ENCODE results near the gene DLG2.
A peak's percentile ranks its signal among the peaks of the same experiment; 100 is the strongest.

The DLG2 gene

DNA sequence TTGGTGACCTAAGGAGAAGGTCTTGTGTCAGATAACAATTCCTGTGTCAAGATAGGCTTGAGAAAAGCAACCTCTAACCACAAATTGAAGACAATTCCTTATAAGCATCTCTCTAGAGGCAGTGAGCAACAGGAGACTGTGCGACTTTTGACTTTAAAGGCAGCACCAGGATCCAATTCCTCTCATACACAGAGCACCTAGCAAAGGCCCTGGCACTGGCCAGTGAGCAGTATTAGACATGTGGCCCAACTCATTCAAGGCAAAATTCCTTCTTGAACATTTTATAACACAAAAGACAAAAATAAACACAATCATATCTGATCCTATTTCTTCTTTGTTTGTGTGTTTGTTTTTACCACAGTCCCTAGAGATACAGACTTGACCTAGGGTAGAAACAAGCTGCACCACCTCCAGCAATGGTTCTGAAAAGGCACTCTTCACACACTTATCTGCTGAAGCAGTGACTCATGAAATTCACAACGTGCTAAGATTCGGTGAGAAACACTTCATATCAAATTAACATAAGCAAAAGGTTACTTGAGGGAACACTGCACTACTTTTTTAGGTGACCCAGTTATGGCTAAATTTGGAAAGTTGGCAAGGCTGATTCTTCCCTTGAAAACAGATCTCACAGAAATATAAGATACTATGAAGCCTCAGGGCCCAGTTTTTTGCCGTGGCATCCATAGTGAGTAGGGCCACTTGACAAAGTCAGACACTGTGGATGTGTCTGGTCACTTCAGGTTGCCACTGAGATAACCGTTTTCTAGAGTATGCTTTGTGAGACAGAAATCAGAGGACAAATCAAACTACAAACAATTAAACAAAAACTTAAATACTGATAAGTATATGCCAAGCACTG, 1018.9 kb downstream of the DLG2 start:
- DNase-seq, result no peak

DNA sequence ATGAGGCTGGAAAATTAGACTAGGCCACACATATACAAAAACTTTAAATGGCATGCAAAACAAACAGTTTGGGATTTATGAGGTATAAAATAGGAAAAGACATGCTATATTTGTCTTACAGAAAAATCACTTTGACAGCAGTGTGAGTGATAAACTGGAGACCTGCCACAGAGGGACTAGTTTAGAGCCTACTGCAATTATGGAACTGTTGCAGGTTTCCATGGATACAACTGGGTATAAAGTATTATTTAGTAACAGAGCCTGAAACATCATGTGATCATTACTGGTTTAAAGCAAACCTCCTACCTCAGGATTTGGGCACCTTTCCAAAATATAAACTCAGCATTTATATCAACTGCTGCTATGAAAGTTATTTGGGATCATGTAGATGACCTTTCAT, 1032.5 kb downstream of the DLG2 start:
- no peak for DNase-seq

DNA sequence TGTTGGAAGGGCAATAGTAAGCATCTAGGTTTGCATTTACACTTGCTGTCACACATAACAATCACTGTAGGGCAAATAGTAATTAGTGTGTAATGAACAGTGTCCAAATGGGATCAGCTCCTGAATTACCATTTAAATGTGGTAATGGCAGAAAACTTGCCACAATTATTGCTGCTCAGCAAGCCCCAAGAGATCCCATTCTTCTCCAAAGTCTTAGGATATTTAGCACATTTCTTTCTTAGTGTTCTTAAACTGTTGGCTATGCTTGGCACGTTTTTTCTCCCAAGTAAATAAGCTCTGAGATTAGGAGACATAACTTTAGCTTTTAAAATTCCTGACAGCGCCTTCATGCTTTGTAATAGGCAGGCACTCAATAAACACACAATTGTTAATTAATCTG, 1037.0 kb downstream of the DLG2 start:
- DNase-seq, result no peak

DNA sequence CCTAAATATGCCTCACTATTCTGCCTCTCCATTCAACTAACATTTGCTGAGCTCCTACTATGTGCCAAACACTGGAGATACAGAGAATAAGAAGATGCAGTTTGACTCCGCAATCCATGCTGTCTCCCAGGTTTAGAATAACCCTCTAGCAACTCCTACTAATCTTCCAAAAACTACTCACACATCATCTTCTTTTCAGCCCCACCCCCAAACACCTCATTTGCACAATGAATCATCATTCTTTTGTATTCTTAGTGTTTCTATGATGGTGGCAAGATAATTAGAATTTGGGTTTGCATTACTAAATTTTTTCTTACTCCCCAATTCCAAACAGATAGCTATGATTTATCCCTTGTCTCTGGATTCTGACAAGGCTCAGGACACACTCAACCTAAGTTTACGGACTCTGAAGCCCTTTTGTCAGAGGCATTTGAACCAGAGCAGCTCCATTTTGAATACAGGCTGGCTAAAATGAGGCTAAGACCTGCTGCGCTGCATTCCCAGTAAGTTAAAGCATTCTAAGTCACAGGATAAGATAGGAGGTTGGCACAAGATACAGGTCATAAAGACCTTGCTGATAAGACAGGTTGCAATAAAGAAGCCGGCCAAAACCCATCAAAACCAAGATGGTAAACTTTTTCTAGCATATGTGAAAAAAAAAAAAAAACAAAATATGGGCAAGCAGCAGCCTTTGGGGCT, 1038.9 kb downstream of the DLG2 start:
- DNase-seq, result no peak

DNA sequence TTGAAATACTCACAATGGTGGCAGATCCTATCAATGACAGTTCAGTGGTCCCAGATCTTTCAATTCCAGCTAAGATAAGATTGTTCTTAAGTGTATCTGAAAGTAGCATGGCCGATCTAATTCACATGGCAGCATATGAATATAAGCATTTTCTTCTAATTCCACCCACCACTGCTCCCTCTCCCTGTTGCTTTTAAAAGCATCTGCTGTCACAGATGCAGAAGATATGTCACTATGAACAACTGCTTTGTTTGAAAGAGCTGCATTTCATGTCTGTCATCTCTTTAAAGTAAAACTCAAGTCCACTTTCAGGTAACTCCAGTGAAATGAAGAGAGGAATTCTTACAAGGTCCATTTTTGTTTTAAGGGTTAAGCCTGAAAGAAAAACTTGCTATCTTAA, 1044.0 kb downstream of the DLG2 start:
- no peak for DNase-seq

DNA sequence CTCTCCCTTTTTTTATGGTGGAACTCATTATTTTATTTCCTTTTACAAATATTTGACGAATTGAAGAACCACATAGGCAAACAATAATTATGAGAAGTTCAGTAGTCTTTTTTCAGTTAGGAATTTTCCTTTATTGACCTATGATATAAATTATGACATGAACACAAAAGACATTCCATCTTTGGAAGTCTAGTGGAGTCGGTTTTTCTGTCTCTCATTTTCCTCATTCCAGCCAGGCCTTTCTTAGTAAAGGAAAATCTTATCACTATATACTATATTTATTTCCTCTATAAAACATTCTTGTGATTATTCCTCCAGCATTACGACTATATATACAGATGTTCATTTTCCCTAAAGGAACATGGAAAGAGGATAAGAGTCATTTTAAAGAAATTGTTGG, 1046.1 kb downstream of the DLG2 start:
- DNase-seq, result no peak

DNA sequence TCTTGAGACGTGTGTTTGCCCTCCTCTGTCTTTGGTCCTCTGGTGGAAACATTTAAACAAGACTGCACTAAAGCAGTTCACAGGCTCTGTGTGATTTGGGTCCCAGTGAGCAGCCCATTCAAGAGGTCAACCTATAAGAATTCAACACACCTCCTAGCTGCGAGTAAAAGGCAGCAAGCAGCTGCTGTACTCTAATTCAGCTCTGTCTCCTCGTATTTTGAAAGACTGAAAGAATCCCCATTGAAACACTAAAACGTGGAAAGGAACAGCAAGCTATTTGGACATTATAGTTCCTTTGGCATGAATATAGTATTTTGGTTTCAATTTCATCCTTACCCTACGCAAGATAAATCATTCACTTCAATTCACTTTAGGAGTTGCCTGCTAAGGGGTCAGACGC, 1046.7 kb downstream of the DLG2 start:
- DNase-seq, result no peak

DNA sequence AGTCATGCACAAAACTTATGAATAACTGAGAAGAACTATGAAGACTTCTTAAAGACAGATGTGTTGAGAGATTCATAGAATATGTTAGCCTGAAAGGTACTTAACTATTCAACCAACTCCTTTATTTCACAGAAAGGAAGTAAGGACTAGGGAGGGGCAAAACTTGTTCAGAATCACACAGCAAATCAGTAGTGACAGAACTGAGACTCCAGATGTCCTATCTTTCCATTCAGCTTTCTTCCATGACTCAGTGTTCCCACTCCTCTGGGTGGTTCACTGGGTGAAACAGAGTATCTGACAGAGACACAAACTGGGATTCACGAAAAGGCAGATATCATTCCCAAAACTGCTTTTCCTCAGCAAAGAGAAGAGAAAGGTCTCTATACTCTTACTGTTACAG, 1053.3 kb downstream of the DLG2 start:
- no peak for DNase-seq

DNA sequence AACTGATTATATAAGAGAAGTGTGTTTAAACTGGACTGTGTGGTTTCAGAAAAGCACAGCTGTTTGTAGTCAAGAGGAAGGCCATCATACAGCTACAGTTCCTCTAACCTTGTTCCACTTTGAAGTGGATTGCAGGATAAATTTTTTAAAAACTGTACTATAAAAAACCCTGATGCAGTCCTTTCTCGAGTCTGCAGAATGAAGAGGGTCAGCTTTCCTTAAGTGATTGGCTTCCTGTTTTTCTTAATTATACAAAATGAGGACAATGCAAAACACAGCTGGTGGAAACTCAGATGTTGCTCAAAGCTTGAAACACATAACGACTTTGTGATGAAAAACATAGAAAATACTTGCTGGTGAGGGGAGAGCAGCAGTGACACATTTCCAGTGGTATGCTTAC, 1060.5 kb downstream of the DLG2 start:
- no peak for DNase-seq

DNA sequence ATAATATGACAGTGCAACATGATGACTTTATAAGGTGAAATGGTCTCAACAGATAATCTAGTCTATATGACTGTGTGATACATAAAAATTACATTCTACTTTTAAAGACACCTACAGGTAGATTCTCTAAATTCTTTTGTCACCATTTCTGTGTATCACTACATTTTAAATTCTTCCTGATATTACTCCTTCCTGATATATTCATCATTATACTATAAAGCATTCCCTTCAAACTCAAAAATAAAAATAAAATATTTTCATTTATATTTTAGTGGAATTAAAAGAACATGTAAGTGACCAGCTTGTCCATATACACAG, 1062.3 kb downstream of the DLG2 start:
- no peak for DNase-seq

DNA sequence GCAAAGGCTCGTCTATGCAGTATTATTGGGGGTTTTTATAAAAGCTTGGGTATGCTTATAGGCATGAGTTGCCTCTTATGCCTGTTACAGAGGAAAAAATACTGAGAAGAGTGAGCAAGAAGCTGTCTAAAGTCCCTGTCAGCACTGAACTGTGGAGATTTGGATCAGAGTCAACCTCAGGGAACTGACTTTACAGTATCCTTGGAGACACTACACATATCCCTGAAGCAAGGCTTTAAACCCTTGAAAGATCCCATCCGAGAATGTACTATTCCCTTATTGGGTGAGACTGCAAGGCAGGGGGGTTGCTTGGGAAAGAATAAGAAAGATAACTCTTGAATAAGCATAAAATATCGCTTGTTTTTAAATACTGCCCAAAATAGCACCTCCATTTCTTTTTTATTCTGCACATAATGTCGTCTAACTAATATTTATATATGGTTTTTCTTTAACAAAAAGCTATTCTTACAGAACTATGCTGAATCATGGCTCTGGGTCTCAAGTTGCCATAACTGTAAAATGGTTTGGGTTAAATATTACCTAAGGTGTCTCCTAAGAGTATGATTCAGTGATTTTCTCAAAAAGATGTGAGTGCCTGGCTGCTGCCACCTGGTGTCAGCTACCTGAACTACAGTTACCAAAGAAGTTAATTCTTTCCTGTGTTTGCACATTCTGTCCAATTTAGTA, 1062.8 kb downstream of the DLG2 start:
- DNase-seq, result peak; percentile 5

DNA sequence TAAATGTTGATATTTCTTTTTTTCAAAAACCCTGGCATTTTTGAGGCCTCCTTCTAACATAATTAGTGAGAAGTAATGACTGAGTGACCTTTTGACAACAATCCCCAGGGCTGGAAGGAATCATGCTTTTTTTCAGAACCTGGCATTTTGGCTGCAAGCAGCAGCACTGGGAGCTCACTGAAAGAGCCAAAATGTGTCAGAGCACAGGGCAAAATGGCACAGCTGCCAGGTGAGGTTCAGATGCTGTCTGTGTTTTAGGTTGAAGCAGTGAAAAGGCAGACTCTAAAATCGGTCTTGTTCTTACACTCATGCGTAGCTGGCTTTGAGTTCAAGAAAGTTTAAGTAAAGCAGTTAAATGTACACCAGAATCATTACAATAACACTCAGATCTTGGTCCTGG, 1063.8 kb downstream of the DLG2 start:
- no peak for DNase-seq

DNA sequence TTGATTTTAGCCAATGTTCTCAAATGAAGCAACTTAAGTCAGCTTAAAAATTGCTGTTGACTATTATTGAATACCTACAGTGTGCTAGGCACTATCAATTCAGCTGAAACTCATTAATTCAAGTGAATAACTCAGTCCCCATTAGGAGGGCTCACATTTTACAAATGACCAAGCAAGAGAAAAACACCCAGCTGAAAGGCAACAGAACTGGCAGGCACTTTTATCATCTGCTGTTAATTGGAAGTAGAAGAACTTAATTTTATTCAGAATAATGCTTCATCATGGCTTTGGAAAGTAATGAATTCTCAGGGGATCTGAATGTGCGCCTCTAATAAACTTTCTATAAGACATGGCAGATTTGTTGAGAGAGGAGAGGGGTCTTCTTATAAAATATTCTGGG, 1066.9 kb downstream of the DLG2 start:
- DNase-seq, result no peak

DNA sequence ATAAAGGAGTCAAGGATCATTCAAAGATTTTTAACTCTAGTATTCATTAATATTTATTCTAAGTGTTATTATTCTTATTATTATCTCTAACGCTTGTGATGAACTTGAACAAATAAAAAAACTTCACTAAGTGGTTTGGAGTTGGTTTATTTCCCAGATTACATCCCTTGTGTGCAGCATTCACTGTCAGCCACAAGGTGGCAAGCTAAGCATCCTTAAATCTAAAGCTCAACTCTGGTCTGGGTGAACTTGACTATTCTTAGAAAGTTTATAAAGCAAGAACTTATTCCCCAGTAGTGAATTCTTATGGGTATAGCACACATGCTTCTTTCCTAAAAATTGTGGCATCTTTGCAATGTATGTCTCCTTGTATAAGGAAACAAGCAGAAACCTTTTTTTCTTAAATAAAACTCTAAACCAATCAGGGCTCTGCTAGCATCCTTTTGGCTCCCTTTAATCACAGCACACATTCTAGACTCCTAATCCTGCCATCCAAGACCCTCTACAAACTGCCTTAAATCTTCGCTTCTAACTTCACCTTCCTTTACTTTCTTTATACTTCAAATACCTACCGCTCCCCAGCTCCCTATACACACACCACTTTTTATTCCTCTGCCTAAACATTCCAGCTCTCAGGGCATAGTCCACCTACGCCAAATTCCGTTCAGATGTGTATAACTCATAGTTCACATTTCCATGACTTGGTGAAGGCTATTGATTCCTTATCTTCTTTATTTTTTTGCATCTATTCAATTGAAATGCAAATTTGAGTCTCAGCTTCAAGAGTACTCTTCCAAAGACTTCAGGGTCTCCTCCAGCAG, 1068.8 kb downstream of the DLG2 start:
- no peak for DNase-seq

DNA sequence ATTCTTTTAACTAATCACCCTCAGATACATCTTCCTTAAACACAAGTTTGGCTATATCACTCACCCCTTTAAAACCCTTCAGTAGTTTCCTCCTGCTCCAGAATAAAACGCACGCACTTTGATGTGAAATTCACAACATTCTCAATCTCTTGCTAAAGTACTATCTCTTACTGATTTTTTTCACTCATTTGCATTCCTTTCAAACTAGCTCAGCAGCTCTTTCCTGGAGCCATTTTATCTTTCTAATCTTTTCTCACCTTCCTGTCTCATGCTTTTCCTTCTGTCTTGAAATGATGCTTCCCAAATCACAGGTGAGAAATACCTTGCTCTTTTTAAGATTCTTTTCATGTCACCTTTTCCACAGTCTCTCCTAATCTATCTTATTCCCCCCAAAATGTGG, 1074.4 kb downstream of the DLG2 start:
- no peak for DNase-seq

DNA sequence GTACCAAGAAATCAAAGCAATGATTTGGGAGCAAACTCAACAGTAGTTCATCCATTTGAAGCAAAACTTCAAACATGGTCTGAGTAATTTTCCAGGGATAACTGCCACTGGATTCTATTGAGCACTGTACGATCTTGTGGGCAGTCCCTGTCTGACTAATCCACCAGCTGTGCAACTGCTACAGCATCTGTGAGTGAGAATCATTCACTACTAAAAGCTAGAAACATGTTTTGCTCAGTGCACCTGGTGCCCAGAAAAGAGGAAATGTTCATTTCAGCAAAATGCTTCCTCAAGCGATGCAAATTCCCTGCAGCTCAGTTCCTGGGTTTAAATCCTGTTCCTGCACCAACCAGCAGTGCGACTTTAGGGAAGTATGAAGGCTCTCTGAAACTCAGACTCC, 1077.9 kb downstream of the DLG2 start:
- DNase-seq, result no peak

DNA sequence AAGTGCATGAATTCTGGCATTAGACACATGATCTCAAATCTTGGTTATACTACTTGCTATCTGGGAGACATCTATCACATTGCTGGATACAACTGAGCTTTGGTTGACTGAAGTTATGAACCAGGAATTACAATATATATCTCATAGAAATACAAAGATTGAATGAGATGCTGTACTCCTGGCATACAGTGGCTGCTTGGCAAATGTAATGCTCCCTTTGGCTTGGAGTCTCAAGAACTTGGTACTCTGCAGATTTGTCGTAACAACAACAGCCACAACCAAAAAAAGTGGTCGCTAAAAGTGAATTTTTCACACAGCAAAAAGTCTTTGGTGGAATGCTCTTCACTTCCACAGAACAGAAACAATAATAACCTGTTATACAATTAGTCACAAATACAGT, 1082.6 kb downstream of the DLG2 start:
- no peak for DNase-seq

DNA sequence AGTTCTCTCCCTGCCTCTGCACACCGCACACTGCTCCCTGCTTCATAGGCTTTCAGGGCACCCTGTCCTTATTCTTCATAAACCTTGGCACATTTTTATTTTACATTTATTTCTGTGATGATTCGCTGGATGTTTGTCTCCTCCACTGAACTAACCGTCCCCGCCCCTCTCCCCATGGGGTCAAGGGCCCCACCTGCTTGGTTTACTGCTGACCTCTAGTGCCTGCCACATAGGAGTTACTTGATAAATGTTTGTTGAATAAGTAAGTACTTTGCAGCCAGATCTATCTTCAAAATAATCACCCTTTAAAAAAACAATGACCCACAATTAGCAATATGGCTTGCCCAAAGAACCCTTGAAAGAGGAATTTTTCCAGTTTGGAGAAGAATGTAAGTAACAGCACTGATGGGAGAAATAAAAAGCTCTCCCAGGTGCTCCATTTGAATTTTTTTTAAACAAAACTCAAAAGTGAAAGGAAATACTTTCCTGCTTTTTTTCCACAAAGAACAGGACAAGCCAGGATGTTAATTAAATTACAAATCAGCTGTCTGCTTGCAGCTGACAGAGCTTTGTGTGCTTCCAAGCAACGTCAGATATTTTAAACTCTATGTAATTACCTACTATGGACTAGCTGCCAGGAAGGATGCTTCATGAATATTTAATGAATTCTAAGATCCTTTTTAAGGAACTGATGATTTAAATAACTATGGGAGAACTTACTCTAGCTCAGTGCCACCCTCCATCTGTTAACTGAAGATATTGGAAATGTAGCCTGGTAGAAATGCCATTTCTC, 1083.6 kb downstream of the DLG2 start:
- DNase-seq, result no peak

DNA sequence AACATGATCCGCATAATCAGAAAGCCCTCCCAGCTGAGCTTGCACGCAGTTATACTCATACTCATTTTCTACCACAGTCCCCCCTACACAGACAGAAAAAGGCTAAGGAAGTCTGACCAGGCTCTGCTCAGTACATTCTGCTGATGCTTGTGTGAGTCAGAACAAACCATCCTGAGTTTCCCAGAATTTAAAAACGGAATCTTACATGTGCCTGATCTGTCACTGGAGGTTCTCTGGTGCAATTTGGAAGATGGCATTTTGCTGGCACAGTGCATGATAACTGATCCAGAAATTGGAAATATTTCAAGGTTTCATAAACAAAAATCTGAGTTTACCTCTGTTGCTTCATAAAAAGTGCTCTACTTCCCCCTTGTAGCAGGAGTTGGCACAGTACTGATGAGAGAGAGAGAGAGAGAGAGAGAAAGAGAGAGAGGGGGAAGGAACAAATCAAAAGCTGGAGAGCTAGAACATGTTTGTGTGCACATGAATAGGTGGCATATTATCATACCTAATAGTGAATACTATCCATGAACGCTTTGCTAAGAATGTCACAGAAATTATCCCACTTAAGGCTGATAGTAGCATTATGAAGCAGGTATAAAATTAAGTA, 1085.3 kb downstream of the DLG2 start:
- no peak for DNase-seq

DNA sequence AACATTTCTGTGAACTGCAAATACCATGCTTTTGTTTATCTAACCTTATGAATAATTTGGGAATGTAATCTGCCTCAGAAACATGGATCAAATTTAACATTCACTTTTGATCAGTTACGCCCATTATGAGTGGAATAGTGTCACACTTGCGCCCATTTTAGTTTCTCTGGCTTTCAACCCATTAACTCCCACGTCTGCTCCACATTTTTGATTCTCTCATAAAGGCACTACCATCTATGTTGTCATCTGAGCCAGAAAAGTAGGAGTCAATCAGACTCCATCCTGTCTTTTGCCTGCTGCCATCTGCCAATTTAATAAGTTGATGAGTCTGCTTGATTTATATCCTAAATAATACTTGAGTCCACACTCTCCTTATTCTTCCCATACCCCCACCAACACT, 1090.7 kb downstream of the DLG2 start:
- no peak for DNase-seq

DNA sequence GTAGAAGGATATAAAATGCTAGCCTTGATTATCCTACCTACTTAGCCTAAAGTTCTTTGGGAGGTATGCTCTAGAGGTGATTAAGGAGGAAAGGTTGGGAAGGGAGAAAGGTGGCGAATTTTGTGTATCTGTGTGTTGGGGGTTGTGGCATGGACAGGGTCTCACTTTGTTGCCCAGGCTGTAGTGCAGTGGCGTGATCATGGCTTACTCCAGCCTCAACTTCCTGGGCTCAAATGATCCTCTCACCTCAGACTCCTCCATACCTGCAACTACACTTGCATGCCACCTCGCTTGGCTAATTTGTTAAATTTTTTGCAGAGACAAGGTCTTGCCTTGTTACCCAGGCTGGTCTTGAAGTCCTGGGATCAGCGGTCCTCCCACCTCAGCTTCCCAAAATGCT, 1094.8 kb downstream of the DLG2 start:
- no peak for DNase-seq

DNA sequence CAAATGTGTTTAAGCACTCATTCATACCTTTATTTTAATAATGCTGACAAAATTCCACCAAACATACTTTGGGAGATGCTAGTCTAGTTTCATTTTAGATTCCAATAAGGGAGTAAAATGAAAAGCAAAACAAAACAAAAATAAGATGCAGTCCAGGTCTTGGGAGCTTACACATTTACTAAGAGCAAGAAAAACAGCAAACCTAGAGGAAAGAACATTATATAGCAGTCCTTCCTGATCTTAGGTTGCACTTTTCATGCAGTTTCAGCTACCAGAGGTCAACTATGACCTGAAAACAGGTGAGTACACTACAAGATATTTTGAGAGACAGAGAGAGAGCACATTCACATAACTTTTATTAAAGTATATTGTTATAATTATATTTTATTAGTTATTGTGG, 1100.9 kb downstream of the DLG2 start:
- DNase-seq, result no peak

Measured in stimulated activated CD4-positive, alpha-beta T cell treated with anti-CD3 and anti-CD28 coated beads, Interleukin-12 subunit alpha, Interleukin-12 subunit beta, amount 100 ng/mL, for 4 hours (primary cell).